OCI-LY7 (cell line): ENCODE measurements around the gene RPS6KA5.
A peak's percentile ranks its signal among the peaks of the same experiment; 100 is the strongest.

Experiments
- CTCF ChIP-seq: fragments of 200-600 bp; sonication (generic); conservative IDR thresholded peaks from 2 replicates; pipeline ENCODE4 v1.5.1; 2014; ENCODE audit warnings: mild to moderate bottlenecking, antibody characterized with exemption, low read length, moderate library complexity, mixed read lengths
- EZH2phosphoT487 ChIP-seq: fragments of 200-600 bp; sonication (generic); IDR thresholded peaks from 2 replicates; pipeline ENCODE4 v1.6.1; 2018; ENCODE audit warnings: low read depth, borderline replicate concordance, mild to moderate bottlenecking, mixed run types, antibody characterized with exemption, low read length, moderate library complexity, mixed read lengths

- peak; percentile 95 for TF ChIP-seq CTCF
- TF ChIP-seq EZH2phosphoT487 = no peak
Measured at GRCh38 chr14:90903101-90903500, 157.3 kb downstream of the RPS6KA5 start.
